ENCODE measurements around the gene INPP5A. TPM values are rescaled to one million over a fixed set of nuclear protein-coding genes. Genes with fewer than 3 reads are reported as not detected.

Gene INPP5A
- total and polyA plus RNA-seq, 9 of the 15 experiments (the other 6 are each of a cell fraction or from before 2014, with no cell fraction given), result 0.66 to 11.6 (median 7.7) TPM

GRCh38 chr10:132551093-132551807 is 13.7 kb downstream of the INPP5A start:
- peak overlapping the region; percentile 40; the same call in 1 of the 2 replicates for H2AFZ ChIP-seq (ENCODE audit: low read depth, low read length)
- intact Hi-C loops (cut with micrococcal nuclease), result no loop called here
- 33% methylated on average over 7 of the region's 15 CpGs for WGBS (ENCODE audit: insufficient coverage, low coverage, missing lambda C conversion rate)
- peak overlapping the region; percentile 69; the same call in 2 of the 3 replicates for H3K27ac ChIP-seq (ENCODE audit: extremely low read depth, low read depth, low read length)
- DNase-seq (ENCODE audit: extremely low read depth in 1 of 4, low spot score in 3 of 4) (peak in 1 of 4 experiments; percentile 2), FAIRE-seq (no peak), ATAC-seq (peak; percentile 54)
- H3K9me3 ChIP-seq (replicated peaks; ENCODE audit: control insufficient read depth, insufficient read depth, low read depth, low read length), result no peaks in the 10 kb centered on the region
- peaks cover 31% of the 10 kb centered on the region for H3K79me2 ChIP-seq (ENCODE audit: control insufficient read depth, insufficient read depth, low read length)
- H3K9me1 ChIP-seq (ENCODE audit: control insufficient read depth, insufficient read depth, low read length), result peaks cover 4% of the 10 kb centered on the region
- no TSS peak for BruUV-seq (replicated peaks)
- ChIA-PET POLR2A (interaction anchor here (1.3 to 2.2 kb wide), 4 partner anchors 9 to 21 kb away, joined by 4 to 9 read pairs (median 6); no protein-coding TSS in a partner anchor), CTCF (ENCODE audit: low intra/inter-chr PET ratio) (no interaction called here)
- H3K27me3 ChIP-seq (ENCODE audit: control insufficient read depth in 2 of 2, insufficient read depth in 2 of 2, low read length in 2 of 2), result no peaks in the 10 kb centered on the region
- peak overlapping the region in 1 of 2 experiments; percentile 88; a peak in 3 of 4 replicates for H3K9ac ChIP-seq (ENCODE audit: insufficient read depth in 1 of 2, low read depth in 2 of 2, low read length in 2 of 2)
- H3K4me2 ChIP-seq (ENCODE audit: insufficient read depth, low read length), result peak overlapping the region; percentile 41
- H4K20me1 ChIP-seq (replicated peaks; ENCODE audit: control insufficient read depth, insufficient read depth, low read length), result no peaks in the 10 kb centered on the region
- peaks cover 2% of the 10 kb centered on the region; the same call in 1 of the 3 replicates for H3K36me3 ChIP-seq (ENCODE audit: control insufficient read depth, insufficient read depth, low read length)
- no peak overlapping the region for H3K4me3 ChIP-seq
- in situ Hi-C loops (cut with MboI), result no loop called here
- H3K4me1 ChIP-seq (replicated peaks in 1 of 2; ENCODE audit: control insufficient read depth in 2 of 2, insufficient read depth in 2 of 2, low read length in 2 of 2), result peaks cover 24 to 66% of the 10 kb centered on the region in 2 experiments
- TF ChIP-seq ZNF311 (CRISPR knock-in tag; IDR thresholded peaks at IDR 0.05) (0 out of 2 replicates have a peak, but pooled peaks have one; percentile 23), ZFX (CRISPR knock-in tag; IDR thresholded peaks at IDR 0.05) (peak; percentile 52; the same call in 1 of the 2 replicates), CTBP1 (IDR thresholded peaks at IDR 0.05; ENCODE audit: borderline replicate concordance) (peak; percentile 19; the same call in 1 of the 2 replicates), GABPA (tag; conservative IDR thresholded peaks at IDR 0.05; ENCODE audit: low read depth) (peak; percentile 75), KAT2B (IDR thresholded peaks at IDR 0.05; ENCODE audit: low read depth, low read length) (no peak)
- TF ChIP-seq, protein P1, sequence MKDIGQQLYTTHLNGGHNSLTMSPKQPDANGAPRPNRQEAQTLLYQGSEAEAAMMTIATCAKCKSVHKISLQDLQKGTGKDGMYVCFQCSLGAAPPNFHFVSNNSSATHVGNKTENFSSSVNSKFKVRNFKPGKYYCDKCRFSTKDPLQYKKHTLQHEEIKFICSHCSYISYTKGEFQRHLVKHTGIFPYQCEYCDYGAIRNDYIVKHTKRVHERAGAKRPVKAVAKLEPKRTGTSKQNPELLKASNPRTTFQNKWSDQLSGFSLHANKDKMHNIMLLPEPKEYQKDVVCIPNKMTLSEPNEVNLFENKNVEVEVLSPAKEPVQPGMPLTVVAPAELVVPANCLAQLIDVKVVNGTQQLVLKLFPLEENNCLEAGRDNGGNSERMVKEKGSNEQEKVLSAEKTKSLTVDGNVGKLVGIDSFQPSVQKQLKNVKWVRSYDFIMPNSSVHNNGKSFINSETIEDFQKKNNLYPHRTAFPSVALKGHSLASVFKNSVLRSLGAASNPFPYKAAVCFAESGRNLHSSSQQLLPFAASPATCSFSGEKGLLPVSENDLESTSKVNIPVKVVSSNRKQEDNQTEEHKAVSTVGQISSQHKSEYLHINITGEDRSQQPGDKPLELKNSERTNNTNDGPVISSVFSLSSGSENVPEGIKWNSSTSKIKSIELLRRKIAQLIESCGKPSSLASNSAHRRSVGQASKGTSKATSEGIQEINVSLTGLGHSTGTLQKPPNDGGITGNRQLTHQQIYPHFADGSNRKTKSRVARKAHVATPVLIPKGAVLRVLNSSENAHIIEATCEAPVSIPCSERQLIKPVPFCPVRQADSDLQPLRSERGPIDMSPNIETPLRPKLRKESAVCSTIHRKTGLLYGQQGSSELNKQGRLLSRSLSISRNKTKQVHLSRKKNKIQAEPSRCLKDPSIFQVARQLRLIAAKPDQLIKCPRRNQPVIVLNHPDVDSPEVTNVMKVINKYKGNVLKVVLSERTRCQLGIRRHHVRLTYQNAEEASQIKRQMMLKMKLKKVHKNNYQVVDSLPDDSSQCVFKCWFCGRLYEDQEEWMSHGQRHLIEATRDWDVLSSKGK (CRISPR knock-in tag; IDR thresholded peaks at IDR 0.05), result no peak

Data from K562 (cell line).